Panc1 (cell line): ENCODE data around the gene IGFLR1. TPM values are rescaled to one million over a fixed set of nuclear protein-coding genes. Genes with fewer than 3 reads are reported as not detected.

Experiments
- ATAC-seq: fragments of 200-7000 bp; cut with Tn5 transposase; 2 replicates; pipeline ENCODE4 v1.9.1; 2020; ENCODE audit warnings: mild to moderate bottlenecking, moderate library complexity
- BruUV-seq: library from RNA; stranded (reverse); fragments of 400-500 nt; replicated peaks from 2 replicates; lab custom pipeline; 2021; lab: Mats Ljungman, UMichigan
- CTCF ChIA-PET: fragments of 300-600 bp; sonication (Branson Sonifier 250); formaldehyde crosslinking; loops from one replicate; lab custom pipeline; 2022; ENCODE audit warnings: antibody characterized with exemption; lab: Charles Lee
- POLR2A ChIA-PET: fragments of 300-600 bp; sonication (Branson Sonifier 250); formaldehyde crosslinking; loops from one replicate; lab custom pipeline; 2022; ENCODE audit warnings: antibody characterized with exemption; lab: Charles Lee
- DNase-seq: peaks from one replicate; pipeline ENCODE4 v3.0.0-alpha.2; 2010; ENCODE audit warnings: low read depth, low spot score
- H3K27ac ChIP-seq: 2 replicates; pipeline ENCODE4 v1.5.1; 2011; ENCODE audit warnings: mild to moderate bottlenecking, low read length, inconsistent platforms
- H3K27me3 ChIP-seq: fragments of 200-500 bp; sonication (Bioruptor generic); 2 replicates; pipeline ENCODE4 v1.6.0; 2014; ENCODE audit warnings: low read length, inconsistent platforms; ENCODE audit not compliant: control insufficient read depth, insufficient read depth
- H3K36me3 ChIP-seq: fragments of 200-500 bp; sonication (Bioruptor generic); 2 replicates; pipeline ENCODE4 v1.5.1; 2014; ENCODE audit warnings: inconsistent platforms, mild to moderate bottlenecking, low read length, moderate library complexity; ENCODE audit not compliant: control insufficient read depth, insufficient read depth
- H3K4me1 ChIP-seq: 2 replicates; pipeline ENCODE4 v1.5.1; 2011; ENCODE audit warnings: inconsistent platforms, mild to moderate bottlenecking, low read length, moderate library complexity; ENCODE audit not compliant: control insufficient read depth, insufficient read depth
- H3K4me3 ChIP-seq, 2 experiments: 2 replicates each; pipeline ENCODE4 v1.5.1; 2011 to 2012; ENCODE audit warnings: low read depth in 2 of 2, low read length in 2 of 2, mild to moderate bottlenecking in 2 of 2, inconsistent platforms in 1 of 2, moderate library complexity in 1 of 2
- H3K9me3 ChIP-seq: fragments of 200-500 bp; sonication (Bioruptor generic); 2 replicates; pipeline ENCODE4 v1.5.1; 2014; ENCODE audit warnings: low read depth, mild to moderate bottlenecking, inconsistent platforms, low read length, moderate library complexity; ENCODE audit not compliant: control insufficient read depth, insufficient read depth
- POLR2AphosphoS5 ChIP-seq: IDR thresholded peaks from 2 replicates; pipeline ENCODE4 v1.6.1; 2012; ENCODE audit warnings: mild to moderate bottlenecking, low read depth, low read length, moderate library complexity
- SIN3A ChIP-seq: IDR thresholded peaks from 2 replicates; pipeline ENCODE4 v1.6.1; 2012; ENCODE audit warnings: low read depth, mild to moderate bottlenecking, low read length, moderate library complexity, borderline replicate concordance; ENCODE audit not compliant: insufficient read depth
- TCF7L2 ChIP-seq: IDR thresholded peaks from 2 replicates; pipeline ENCODE4 v1.6.1; 2011; ENCODE audit warnings: mild to moderate bottlenecking, low read depth, low read length, inconsistent platforms
- in situ Hi-C: cut with HindIII; loops from 2 replicates; pipeline ENCODE4 v1.10.0; 2016; ENCODE audit warnings: low sequenced_read_pairs, low pct_unique_long_range_greater_than_20kb
- intact Hi-C: fragments of 100-400 bp; cut with micrococcal nuclease; formaldehyde crosslinking; loops from one replicate; pipeline ENCODE4 v1.10.0; 2022; ENCODE audit not compliant: unreplicated experiment
- total RNA-seq: library from RNA; stranded (reverse); gene quantifications from one replicate; pipeline ENCODE4 v1.2.1, GENCODE V29; 2021; ENCODE audit not compliant: unreplicated experiment
- TF ChIP-seq, protein P1 (sequence below): fragments of 450-650 bp; IDR thresholded peaks from 2 replicates; pipeline ENCODE4 v1.5.1; 2017; ENCODE audit warnings: mild to moderate bottlenecking
- TF ChIP-seq, protein P2 (sequence below), 2 experiments: IDR thresholded peaks; 2 replicates each; pipeline ENCODE4 v1.6.1; 2011 to 2012; ENCODE audit warnings: low read depth in 2 of 2, control low read depth in 1 of 2, low read length in 1 of 2, mild to moderate bottlenecking in 1 of 2, moderate library complexity in 1 of 2; ENCODE audit not compliant: insufficient read depth in 1 of 2

IGFLR1 gene
- total RNA-seq, 1 experiment from 2014 or later = 12.5 TPM

DNA sequence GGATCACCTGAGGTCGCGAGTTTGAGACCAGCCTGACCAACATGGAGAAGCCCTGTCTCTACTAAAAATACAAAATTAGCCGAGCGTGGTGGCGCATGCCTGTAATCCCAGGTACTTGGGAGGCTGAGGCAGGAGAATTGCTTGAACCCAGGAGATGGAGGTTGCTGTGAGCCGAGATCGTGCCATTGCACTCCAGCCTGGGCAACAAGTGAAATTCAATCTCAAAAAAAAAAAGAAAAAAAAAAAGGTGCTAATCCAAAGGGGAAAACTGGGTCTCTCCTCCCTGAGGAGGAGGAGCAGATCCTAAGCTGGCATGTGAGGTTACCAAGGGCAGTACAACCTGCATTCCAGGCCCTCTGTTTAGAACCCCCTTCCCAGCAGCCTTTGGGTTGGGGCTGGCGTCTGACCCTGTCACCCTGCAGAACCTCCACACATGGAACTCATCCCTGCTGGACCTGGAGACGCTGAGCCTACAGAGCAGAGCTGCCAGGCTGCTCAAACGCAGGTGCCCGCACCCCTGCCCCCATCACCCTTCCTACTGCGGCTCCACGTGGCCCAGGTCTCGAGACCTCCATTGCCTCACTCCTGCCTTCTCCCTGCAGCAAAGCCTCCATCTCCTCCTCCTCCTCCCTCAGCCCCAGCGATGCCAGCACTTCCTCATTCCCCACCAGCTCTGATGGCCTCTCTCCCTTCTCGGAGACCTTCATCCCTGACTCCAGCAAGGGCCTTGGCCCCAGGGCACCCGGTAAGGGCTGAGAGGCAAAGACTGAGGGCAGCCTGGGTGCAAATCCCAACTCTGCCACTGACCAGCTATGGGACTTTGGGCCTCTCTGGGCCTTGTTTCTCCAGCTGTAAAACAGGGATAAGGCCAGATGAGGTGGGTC lies 22.4 kb upstream of the IGFLR1 start:
- CTCF ChIA-PET = no interaction called here
- intact Hi-C loops = no loop called here

DNA sequence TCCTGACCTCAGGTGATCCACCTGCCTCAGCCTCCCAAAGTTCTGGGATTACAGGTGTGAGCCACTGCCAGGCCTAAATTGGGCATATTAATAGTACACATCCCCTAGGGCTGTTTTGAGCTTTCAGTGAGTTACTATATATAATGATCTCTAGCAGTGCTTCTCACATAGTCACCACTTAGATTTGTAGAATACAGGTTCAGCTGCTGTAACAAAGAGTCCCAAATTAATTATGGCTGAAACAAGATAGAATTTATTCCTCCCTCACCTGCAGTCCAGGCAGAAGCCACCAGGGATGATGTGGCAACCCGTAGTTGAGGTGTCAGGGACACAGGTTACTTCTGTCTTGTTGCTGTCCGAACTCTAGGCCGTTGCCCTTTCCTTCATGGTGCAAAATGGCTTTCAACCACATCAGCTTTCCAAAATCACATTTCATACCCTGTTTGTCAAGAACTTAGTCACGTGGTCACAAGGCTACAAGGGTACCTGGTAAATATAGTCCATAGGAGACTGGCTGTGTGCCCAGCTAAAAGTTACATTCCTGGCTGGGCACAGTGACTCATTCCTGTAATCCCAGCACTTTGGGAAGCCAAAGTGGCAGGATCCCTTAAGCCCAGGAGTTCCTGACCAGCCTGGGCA lies 18.6 kb upstream of the IGFLR1 start:
- no peak for DNase-seq
- no peak for ATAC-seq
- Histone ChIP-seq H3K36me3 (no peaks in the 10 kb centered on the region), H3K9me3 (no peaks in the 10 kb centered on the region), H3K27ac (no peak overlapping the region), H3K27me3 (no peaks in the 10 kb centered on the region), H3K4me3 (no peak overlapping the region), H3K4me1 (peaks cover 16% of the 10 kb centered on the region)
- ChIA-PET CTCF (no interaction called here), POLR2A (no interaction called here)
- TF ChIP-seq TCF7L2 = no peak
- TF ChIP-seq POLR2AphosphoS5 = no peak
- TF ChIP-seq SIN3A = no peak
- TF ChIP-seq, protein P1, sequence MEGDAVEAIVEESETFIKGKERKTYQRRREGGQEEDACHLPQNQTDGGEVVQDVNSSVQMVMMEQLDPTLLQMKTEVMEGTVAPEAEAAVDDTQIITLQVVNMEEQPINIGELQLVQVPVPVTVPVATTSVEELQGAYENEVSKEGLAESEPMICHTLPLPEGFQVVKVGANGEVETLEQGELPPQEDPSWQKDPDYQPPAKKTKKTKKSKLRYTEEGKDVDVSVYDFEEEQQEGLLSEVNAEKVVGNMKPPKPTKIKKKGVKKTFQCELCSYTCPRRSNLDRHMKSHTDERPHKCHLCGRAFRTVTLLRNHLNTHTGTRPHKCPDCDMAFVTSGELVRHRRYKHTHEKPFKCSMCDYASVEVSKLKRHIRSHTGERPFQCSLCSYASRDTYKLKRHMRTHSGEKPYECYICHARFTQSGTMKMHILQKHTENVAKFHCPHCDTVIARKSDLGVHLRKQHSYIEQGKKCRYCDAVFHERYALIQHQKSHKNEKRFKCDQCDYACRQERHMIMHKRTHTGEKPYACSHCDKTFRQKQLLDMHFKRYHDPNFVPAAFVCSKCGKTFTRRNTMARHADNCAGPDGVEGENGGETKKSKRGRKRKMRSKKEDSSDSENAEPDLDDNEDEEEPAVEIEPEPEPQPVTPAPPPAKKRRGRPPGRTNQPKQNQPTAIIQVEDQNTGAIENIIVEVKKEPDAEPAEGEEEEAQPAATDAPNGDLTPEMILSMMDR = no peak
- TF ChIP-seq, protein P2, sequence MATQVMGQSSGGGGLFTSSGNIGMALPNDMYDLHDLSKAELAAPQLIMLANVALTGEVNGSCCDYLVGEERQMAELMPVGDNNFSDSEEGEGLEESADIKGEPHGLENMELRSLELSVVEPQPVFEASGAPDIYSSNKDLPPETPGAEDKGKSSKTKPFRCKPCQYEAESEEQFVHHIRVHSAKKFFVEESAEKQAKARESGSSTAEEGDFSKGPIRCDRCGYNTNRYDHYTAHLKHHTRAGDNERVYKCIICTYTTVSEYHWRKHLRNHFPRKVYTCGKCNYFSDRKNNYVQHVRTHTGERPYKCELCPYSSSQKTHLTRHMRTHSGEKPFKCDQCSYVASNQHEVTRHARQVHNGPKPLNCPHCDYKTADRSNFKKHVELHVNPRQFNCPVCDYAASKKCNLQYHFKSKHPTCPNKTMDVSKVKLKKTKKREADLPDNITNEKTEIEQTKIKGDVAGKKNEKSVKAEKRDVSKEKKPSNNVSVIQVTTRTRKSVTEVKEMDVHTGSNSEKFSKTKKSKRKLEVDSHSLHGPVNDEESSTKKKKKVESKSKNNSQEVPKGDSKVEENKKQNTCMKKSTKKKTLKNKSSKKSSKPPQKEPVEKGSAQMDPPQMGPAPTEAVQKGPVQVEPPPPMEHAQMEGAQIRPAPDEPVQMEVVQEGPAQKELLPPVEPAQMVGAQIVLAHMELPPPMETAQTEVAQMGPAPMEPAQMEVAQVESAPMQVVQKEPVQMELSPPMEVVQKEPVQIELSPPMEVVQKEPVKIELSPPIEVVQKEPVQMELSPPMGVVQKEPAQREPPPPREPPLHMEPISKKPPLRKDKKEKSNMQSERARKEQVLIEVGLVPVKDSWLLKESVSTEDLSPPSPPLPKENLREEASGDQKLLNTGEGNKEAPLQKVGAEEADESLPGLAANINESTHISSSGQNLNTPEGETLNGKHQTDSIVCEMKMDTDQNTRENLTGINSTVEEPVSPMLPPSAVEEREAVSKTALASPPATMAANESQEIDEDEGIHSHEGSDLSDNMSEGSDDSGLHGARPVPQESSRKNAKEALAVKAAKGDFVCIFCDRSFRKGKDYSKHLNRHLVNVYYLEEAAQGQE (IDR thresholded peaks at IDR 0.05; ENCODE audit: insufficient read depth in 1 of 2, low read depth in 2 of 2, low read length in 1 of 2) = no peak
- intact Hi-C loops (no loop called here), in situ Hi-C loops (no loop called here)
- no TSS peak for BruUV-seq

More for the DNA sequence above, 22.4 kb upstream of the IGFLR1 start:
- Histone ChIP-seq H3K27ac (no peak overlapping the region), H3K4me3 (no peak overlapping the region), H3K9me3 (no peaks in the 10 kb centered on the region), H3K36me3 (no peaks in the 10 kb centered on the region), H3K27me3 (no peaks in the 10 kb centered on the region), H3K4me1 (peaks cover under 1% of the 10 kb centered on the region; the same call in 1 of the 2 replicates)
- POLR2A ChIA-PET = no interaction called here
- no peak for DNase-seq
- TSS peak; percentile 64 for BruUV-seq
- TF ChIP-seq POLR2AphosphoS5 (no peak), SIN3A (no peak), TCF7L2 (no peak)
- TF ChIP-seq, protein P1 = no peak
- TF ChIP-seq, protein P2 (IDR thresholded peaks at IDR 0.05; ENCODE audit: insufficient read depth in 1 of 2, low read depth in 2 of 2, low read length in 1 of 2) = no peak
- in situ Hi-C loops = no loop called here
- no peak for ATAC-seq
